Inflammatory macrophage (primary cell): ENCODE measurements around the gene PTAFR.

ENCODE experiments used
- DNase-seq, 2 donors: peaks; one replicate each; pipeline ENCODE4 v3.0.0-alpha.2; 2020 to 2022
- total RNA-seq, 18 experiments: gene quantifications; one replicate each; lab custom pipeline; 2026; ENCODE audit warnings: mixed read lengths in 6 of 18, inconsistent platforms in 2 of 18; lab: John Stamatoyannopoulos, UW

Gene PTAFR
- 52.7 to 310 (median 153) reads per million in 18 experiments for total RNA-seq

GRCh38 chr1:28176492-28177470 is at the start of gene PTAFR:
TSS of gene PTAFR (minus strand) at chr1:28176690. CDS start at chr1:28151021, 25,669 bp downstream.
- peak; percentile 85 to 88 for DNase-seq

- no peak for DNase-seq
Observed at GRCh38 chr1:28213315-28213714, 36.8 kb upstream of the PTAFR start.

- no peak for DNase-seq
Observed at GRCh38 chr1:28209700-28210099, 33.2 kb upstream of the PTAFR start.

GRCh38 chr1:28208818-28209441 is 32.4 kb upstream of the PTAFR start:
- DNase-seq: peak; percentile 76 to 77

GRCh38 chr1:28205243-28205642 is 28.8 kb upstream of the PTAFR start:
- no peak for DNase-seq

GRCh38 chr1:28200234-28200873 is 23.9 kb upstream of the PTAFR start:
- DNase-seq: no peak

- peak in 1 of 2 donors; percentile 39 for DNase-seq
Observed at GRCh38 chr1:28199328-28200233, 23.1 kb upstream of the PTAFR start.

GRCh38 chr1:28197682-28198415 is 21.4 kb upstream of the PTAFR start:
- DNase-seq: no peak

GRCh38 chr1:28196330-28196729 is 19.8 kb upstream of the PTAFR start:
- DNase-seq: no peak

- no peak for DNase-seq
Observed at GRCh38 chr1:28195780-28196179, 19.3 kb upstream of the PTAFR start.

- DNase-seq: no peak
Observed at GRCh38 chr1:28194326-28195035, 18.0 kb upstream of the PTAFR start.

- no peak for DNase-seq
Observed at GRCh38 chr1:28193701-28194161, 17.2 kb upstream of the PTAFR start.

GRCh38 chr1:28190996-28191645 is 14.6 kb upstream of the PTAFR start:
- DNase-seq: no peak

GRCh38 chr1:28190337-28190979 is 14.0 kb upstream of the PTAFR start:
- peak; percentile 15 to 59 for DNase-seq

- DNase-seq: no peak
Observed at GRCh38 chr1:28185071-28185470, 8.6 kb upstream of the PTAFR start.

GRCh38 chr1:28180306-28181305 is 4.1 kb upstream of the PTAFR start:
- DNase-seq: no peak

GRCh38 chr1:28178690-28179485 is 2.4 kb upstream of the PTAFR start:
- DNase-seq: no peak
